COLO668 (cell line): ENCODE data around the gene UNCX.

Experiments used
- DNase-seq: peaks from one replicate; lab custom pipeline; 2025; ENCODE audit not compliant: unreplicated experiment; lab: John Stamatoyannopoulos, UW

UNCX gene

GRCh38 chr7:1242606-1243289, 10.1 kb downstream of the UNCX start:
- DNase-seq, result no peak

- no peak for DNase-seq
These were observed 10.8 kb downstream of the UNCX start for GRCh38 chr7:1243290-1243963.

- no peak for DNase-seq
These were observed 11.3 kb downstream of the UNCX start for GRCh38 chr7:1243964-1244416.

- DNase-seq, result no peak
These were observed 12.2 kb downstream of the UNCX start for GRCh38 chr7:1244700-1245523.

GRCh38 chr7:1245524-1246050, 12.9 kb downstream of the UNCX start:
- no peak for DNase-seq

- no peak for DNase-seq
These were observed 13.6 kb downstream of the UNCX start for GRCh38 chr7:1246160-1246870.

- DNase-seq, result peak; percentile 43
These were observed 14.3 kb downstream of the UNCX start for GRCh38 chr7:1246871-1247526.

GRCh38 chr7:1247527-1248041, 14.9 kb downstream of the UNCX start:
- peak; percentile 87 for DNase-seq

- peak; percentile 75 for DNase-seq
These were observed 15.7 kb downstream of the UNCX start for GRCh38 chr7:1248143-1248915.

- no peak for DNase-seq
These were observed 16.4 kb downstream of the UNCX start for GRCh38 chr7:1248916-1249581.

- no peak for DNase-seq
These were observed 17.1 kb downstream of the UNCX start for GRCh38 chr7:1249731-1250130.

- no peak for DNase-seq
These were observed 18.2 kb downstream of the UNCX start for GRCh38 chr7:1250901-1251300.

- DNase-seq, result peak; percentile 40
These were observed 19.3 kb downstream of the UNCX start for GRCh38 chr7:1251796-1252539.

- no peak for DNase-seq
These were observed 19.9 kb downstream of the UNCX start for GRCh38 chr7:1252540-1253090.

- DNase-seq, result no peak
These were observed 21.1 kb downstream of the UNCX start for GRCh38 chr7:1253681-1254181.

GRCh38 chr7:1254281-1255079, 21.8 kb downstream of the UNCX start:
- DNase-seq, result no peak
